Activated T-helper 2 cell treated with anti-CD3 and anti-CD28 coated beads, Interferon-gamma antibody, Interleukin-2, Interleukin-4, amounts not matched to agents 10 μg/mL and 5 μg/mL and 100 μg/mL, durations not matched to agents 14 hours and 24 hours and 36 hours (primary cell): ENCODE results near the gene OR5B3. TPM values are rescaled to one million over a fixed set of nuclear protein-coding genes. Genes with fewer than 3 reads are reported as not detected.
"Not testable (repeated sequence)": the region's sequence is repeated elsewhere in the genome, so short reads cannot be mapped to it uniquely, and the experiment has no call there.

Experiments
- DNase-seq: peaks from one replicate; pipeline ENCODE4 v3.0.0; 2021; ENCODE audit warnings: low spot score
- H3K27ac Mint-ChIP-seq: one replicate; pipeline ENCODE4 v1.8.0; 2021; ENCODE audit warnings: mixed read lengths
- H3K27me3 Mint-ChIP-seq: one replicate; pipeline ENCODE4 v1.8.0; 2021; ENCODE audit warnings: low read depth, mixed read lengths
- H3K36me3 Mint-ChIP-seq: one replicate; pipeline ENCODE4 v1.8.0; 2021; ENCODE audit warnings: low read depth, mixed read lengths
- H3K4me1 Mint-ChIP-seq: one replicate; pipeline ENCODE4 v1.8.0; 2021; ENCODE audit warnings: low read depth, mixed read lengths
- H3K4me3 Mint-ChIP-seq: one replicate; pipeline ENCODE4 v1.8.0; 2021; ENCODE audit warnings: low read depth, mild to moderate bottlenecking, moderate library complexity, mixed read lengths
- H3K9me3 Mint-ChIP-seq: one replicate; pipeline ENCODE4 v1.8.0; 2021; ENCODE audit warnings: mixed read lengths
- intact Hi-C: fragments of 100-400 bp; cut with micrococcal nuclease; formaldehyde crosslinking; loops from one replicate; pipeline ENCODE4 v1.15.1; 2023
- total RNA-seq: library from RNA; stranded (reverse); gene quantifications from 2 replicates; pipeline ENCODE4 v1.2.3, GENCODE V29; 2022

Gene OR5B3
- total RNA-seq, result not detected in 2 replicates

GRCh38 chr11:58406774-58407173 is at the start of gene OR5B3:
Gene OR5B3 (minus strand): TSS chr11:58406874. CDS start chr11:58403409, 3,465 bp downstream.
- intact Hi-C loops, result no loop called here
- Mint-ChIP-seq H3K4me1 (no peaks in the 10 kb centered on the region), H3K27ac (no peak within 1 kb of the TSS), H3K4me3 (no peak within 1 kb of the TSS), H3K36me3 (no peaks in the 10 kb centered on the region), H3K27me3 (no peaks in the 10 kb centered on the region), H3K9me3 (peaks cover 23% of the 10 kb centered on the region)
- DNase-seq, result no peak

- Mint-ChIP-seq H3K9me3 (no peaks in the 10 kb centered on the region), H3K4me3 (no peak overlapping the region), H3K36me3 (no peaks in the 10 kb centered on the region), H3K27ac (no peak overlapping the region), H3K4me1 (no peaks in the 10 kb centered on the region), H3K27me3 (no peaks in the 10 kb centered on the region)
- intact Hi-C loops, result no loop called here
- no peak for DNase-seq
Observed at GRCh38 chr11:58451585-58451984, 44.9 kb upstream of the OR5B3 start.

GRCh38 chr11:58446294-58446693 is 39.6 kb upstream of the OR5B3 start:
- H3K27me3 Mint-ChIP-seq, result no peaks in the 10 kb centered on the region
- H3K27ac Mint-ChIP-seq, result no peak overlapping the region
- no peak for DNase-seq
- H3K9me3 Mint-ChIP-seq, result no peaks in the 10 kb centered on the region
- no peak overlapping the region for H3K4me3 Mint-ChIP-seq
- intact Hi-C loops, result no loop called here
- H3K36me3 Mint-ChIP-seq, result no peaks in the 10 kb centered on the region
- no peaks in the 10 kb centered on the region for H3K4me1 Mint-ChIP-seq

- no peaks in the 10 kb centered on the region for H3K27me3 Mint-ChIP-seq
- no peaks in the 10 kb centered on the region for H3K9me3 Mint-ChIP-seq
- intact Hi-C loops, result no loop called here
- H3K36me3 Mint-ChIP-seq, result no peaks in the 10 kb centered on the region
- DNase-seq, result no peak
- H3K27ac Mint-ChIP-seq, result no peak overlapping the region
- H3K4me3 Mint-ChIP-seq, result no peak overlapping the region
- no peaks in the 10 kb centered on the region for H3K4me1 Mint-ChIP-seq
Observed at GRCh38 chr11:58444300-58444699, 37.6 kb upstream of the OR5B3 start.

GRCh38 chr11:58442136-58442535 is 35.5 kb upstream of the OR5B3 start, which contains the start of gene OR5B12:
Gene OR5B12 (minus strand): TSS chr11:58442236. CDS start chr11:58440151, 2,085 bp downstream.
- Mint-ChIP-seq H3K36me3 (no peaks in the 10 kb centered on the region), H3K9me3 (no peaks in the 10 kb centered on the region), H3K4me1 (no peaks in the 10 kb centered on the region), H3K27ac (no peak within 1 kb of the TSS), H3K4me3 (no peak within 1 kb of the TSS), H3K27me3 (no peaks in the 10 kb centered on the region)
- no peak for DNase-seq
- intact Hi-C loops, result no loop called here

GRCh38 chr11:58438486-58438885 is 31.8 kb upstream of the OR5B3 start:
- no peaks in the 10 kb centered on the region for H3K27me3 Mint-ChIP-seq
- no peaks in the 10 kb centered on the region for H3K9me3 Mint-ChIP-seq
- no peak for DNase-seq
- H3K36me3 Mint-ChIP-seq, result no peaks in the 10 kb centered on the region
- intact Hi-C loops, result no loop called here
- H3K27ac Mint-ChIP-seq, result no peak overlapping the region
- no peak overlapping the region for H3K4me3 Mint-ChIP-seq
- no peaks in the 10 kb centered on the region for H3K4me1 Mint-ChIP-seq

- intact Hi-C loops, result no loop called here
- H3K4me3 Mint-ChIP-seq, result no peak overlapping the region
- H3K27me3 Mint-ChIP-seq, result no peaks in the 10 kb centered on the region
- H3K4me1 Mint-ChIP-seq, result no peaks in the 10 kb centered on the region
- no peaks in the 10 kb centered on the region for H3K9me3 Mint-ChIP-seq
- no peaks in the 10 kb centered on the region for H3K36me3 Mint-ChIP-seq
- no peak for DNase-seq
- no peak overlapping the region for H3K27ac Mint-ChIP-seq
Observed at GRCh38 chr11:58434217-58434616, 27.5 kb upstream of the OR5B3 start.

GRCh38 chr11:58433638-58434203 is 27.0 kb upstream of the OR5B3 start:
- intact Hi-C loops, result no loop called here
- Mint-ChIP-seq H3K9me3 (no peaks in the 10 kb centered on the region), H3K36me3 (no peaks in the 10 kb centered on the region), H3K27ac (no peak overlapping the region), H3K4me3 (no peak overlapping the region), H3K4me1 (no peaks in the 10 kb centered on the region), H3K27me3 (no peaks in the 10 kb centered on the region)
- DNase-seq, result no peak

- H3K4me1 Mint-ChIP-seq, result no peaks in the 10 kb centered on the region
- intact Hi-C loops, result no loop called here
- H3K27ac Mint-ChIP-seq, result no peak overlapping the region
- no peaks in the 10 kb centered on the region for H3K36me3 Mint-ChIP-seq
- H3K4me3 Mint-ChIP-seq, result no peak overlapping the region
- H3K27me3 Mint-ChIP-seq, result no peaks in the 10 kb centered on the region
- no peak for DNase-seq
- H3K9me3 Mint-ChIP-seq, result no peaks in the 10 kb centered on the region
Observed at GRCh38 chr11:58429273-58429672, 22.6 kb upstream of the OR5B3 start.

- Mint-ChIP-seq H3K27me3 (no peaks in the 10 kb centered on the region), H3K36me3 (no peaks in the 10 kb centered on the region), H3K9me3 (no peaks in the 10 kb centered on the region), H3K4me1 (no peaks in the 10 kb centered on the region), H3K4me3 (no peak within 1 kb of the TSS), H3K27ac (no peak within 1 kb of the TSS)
- intact Hi-C loops, result no loop called here
- no peak for DNase-seq
Observed at GRCh38 chr11:58428021-58428420, 21.3 kb upstream of the OR5B3 start, which contains the start of gene OR5B2. Gene OR5B2 (minus strand): TSS chr11:58428121. CDS start chr11:58423261, 4,860 bp downstream.

GRCh38 chr11:58399622-58400021 is 7.1 kb downstream of the OR5B3 start:
- DNase-seq, H3K27ac Mint-ChIP-seq, H3K9me3 Mint-ChIP-seq, intact Hi-C loops, H3K4me1 Mint-ChIP-seq, H3K4me3 Mint-ChIP-seq, H3K36me3 Mint-ChIP-seq, H3K27me3 Mint-ChIP-seq: not testable (repeated sequence)

- Mint-ChIP-seq H3K27me3 (no peaks in the 10 kb centered on the region), H3K27ac (no peak overlapping the region)
- intact Hi-C loops, result no loop called here
Observed at GRCh38 chr11:58395581-58395980, 11.1 kb downstream of the OR5B3 start.

GRCh38 chr11:58394195-58394594 is 12.5 kb downstream of the OR5B3 start:
- H3K4me1 Mint-ChIP-seq, result peaks cover 2% of the 10 kb centered on the region
- H3K27ac Mint-ChIP-seq, result no peak overlapping the region
- peaks cover 14% of the 10 kb centered on the region for H3K9me3 Mint-ChIP-seq
- H3K36me3 Mint-ChIP-seq, result no peaks in the 10 kb centered on the region
- no peaks in the 10 kb centered on the region for H3K27me3 Mint-ChIP-seq
- H3K4me3 Mint-ChIP-seq, result no peak overlapping the region
- intact Hi-C loops, result loop anchor here (5.0 kb wide), 2 partner anchors 113 to 183 kb away; partner anchors contain the start of genes LPXN, OR5B21 and ZFP91
- DNase-seq, result no peak

More at GRCh38 chr11:58395581-58395980, 11.1 kb downstream of the OR5B3 start:
- Mint-ChIP-seq H3K9me3 (peaks cover 14% of the 10 kb centered on the region), H3K4me1 (peaks cover 2% of the 10 kb centered on the region), H3K36me3 (no peaks in the 10 kb centered on the region), H3K4me3 (no peak overlapping the region)
- DNase-seq, result no peak
